Superior temporal gyrus (tissue), 1 donor: Measurements from ENCODE around the gene POLDIP3.
"Not testable (repeated sequence)": the region's sequence is repeated elsewhere in the genome, so short reads cannot be mapped to it uniquely, and the experiment has no call there.

Source experiments
- DNase-seq: peaks from one replicate; pipeline ENCODE4 v3.0.0-alpha.2; 2016; ENCODE audit errors: extremely low spot score

The POLDIP3 gene

DNA sequence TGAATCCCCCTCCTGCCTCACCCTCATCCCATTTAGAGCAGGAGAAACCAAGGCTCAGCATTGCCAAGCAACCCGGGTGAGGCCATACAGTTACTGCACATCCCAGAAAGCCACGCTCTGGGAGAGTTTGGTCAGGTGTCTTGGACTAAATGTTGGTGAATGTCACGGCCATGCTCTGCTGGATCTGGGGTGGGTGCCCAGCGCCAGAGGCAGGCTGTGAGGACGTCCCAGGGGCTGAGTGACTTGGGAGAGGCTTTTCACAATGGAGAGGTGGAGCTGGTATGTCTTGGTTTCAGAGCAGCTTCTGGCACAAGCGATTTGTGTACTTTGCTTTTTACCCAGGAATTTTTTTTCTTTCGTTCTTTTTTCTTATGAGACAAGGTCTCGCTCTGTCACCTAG, 54.3 kb downstream of the POLDIP3 start:
- no peak for DNase-seq

DNA sequence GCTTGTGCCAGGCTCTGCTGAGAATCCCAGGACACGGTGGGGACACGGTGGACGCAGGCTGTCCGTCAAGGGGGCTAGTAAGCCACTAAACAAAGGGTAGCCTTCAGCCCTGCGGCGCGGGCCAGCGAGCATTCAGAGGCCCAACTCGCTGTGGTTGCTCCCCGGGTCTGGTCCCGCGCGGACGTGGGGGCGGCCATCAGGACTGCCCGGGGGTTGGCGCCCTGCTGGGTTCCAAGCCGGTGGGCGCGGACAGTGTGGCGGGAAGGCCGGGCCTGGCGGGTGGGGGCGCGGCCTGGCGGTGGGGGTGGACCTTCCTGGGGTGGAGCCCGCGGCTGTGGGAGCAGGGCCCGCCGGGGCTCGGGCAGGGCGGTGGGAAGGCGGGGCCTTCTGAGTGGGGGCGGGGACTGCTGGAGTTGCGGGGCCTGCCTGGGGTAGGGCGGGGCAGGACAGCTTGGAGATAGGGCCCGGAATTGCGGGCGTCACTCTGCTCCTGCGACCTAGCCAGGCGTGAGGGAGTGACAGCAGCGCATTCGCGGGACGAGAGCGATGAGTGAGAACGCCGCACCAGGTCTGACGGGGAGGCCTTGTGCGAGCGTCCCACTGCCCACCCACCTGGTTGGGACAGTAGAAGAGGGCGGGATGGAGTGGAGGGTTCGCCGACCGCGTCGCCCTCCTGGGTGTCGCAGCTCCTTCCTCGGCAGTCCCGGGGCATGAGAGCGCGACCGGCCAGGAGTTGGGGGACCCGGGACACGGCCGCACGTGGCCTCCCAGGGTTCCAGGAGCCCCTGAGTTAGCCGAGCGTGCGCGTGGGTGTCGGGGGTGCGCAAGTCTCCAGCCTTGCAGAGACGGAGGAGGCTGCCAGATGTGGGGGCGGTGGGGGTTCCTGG, 61.0 kb downstream of the POLDIP3 start, which contains the start of gene SERHL2:
TSS of gene SERHL2 (plus strand) at position 482 of the 887 bp plus-strand sequence. CDS start at position 547, 65 bp downstream.
- DNase-seq, result peak; percentile 45

DNA sequence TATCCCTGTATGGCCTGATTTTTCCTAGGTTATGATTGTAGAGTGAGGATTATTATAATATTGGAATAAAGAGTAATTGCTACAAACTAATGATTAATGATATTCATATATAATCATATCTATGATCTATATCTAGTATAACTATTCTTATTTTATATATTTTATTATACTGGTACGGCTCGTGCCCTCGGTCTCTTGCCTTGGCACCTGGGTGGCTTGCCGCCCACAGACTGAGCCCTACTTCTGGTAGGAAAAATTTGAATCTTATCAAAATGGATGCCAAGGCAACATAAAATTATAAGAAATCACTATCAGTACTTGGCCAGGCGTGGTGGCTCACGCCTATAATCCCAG, 62.4 kb downstream of the POLDIP3 start:
- not testable (repeated sequence) for DNase-seq

GRCh38 chr22:42549331-42550060, 65.2 kb downstream of the POLDIP3 start:
- DNase-seq, result no peak

GRCh38 chr22:42548597-42549330, 65.9 kb downstream of the POLDIP3 start:
- DNase-seq, result no peak

GRCh38 chr22:42548126-42548525, 66.6 kb downstream of the POLDIP3 start:
- not testable (repeated sequence) for DNase-seq

- no peak for DNase-seq
Observed at GRCh38 chr22:42547562-42547961, 67.1 kb downstream of the POLDIP3 start.

GRCh38 chr22:42544686-42545085, 70.0 kb downstream of the POLDIP3 start:
- DNase-seq, result peak; percentile 23

- not testable (repeated sequence) for DNase-seq
Observed at GRCh38 chr22:42539236-42539771, 75.4 kb downstream of the POLDIP3 start.

- not testable (repeated sequence) for DNase-seq
Observed at GRCh38 chr22:42537199-42537831, 77.4 kb downstream of the POLDIP3 start.

- DNase-seq, result not testable (repeated sequence)
Observed at GRCh38 chr22:42536634-42537033, 78.0 kb downstream of the POLDIP3 start.

GRCh38 chr22:42536166-42536565, 78.5 kb downstream of the POLDIP3 start:
- no peak for DNase-seq

GRCh38 chr22:42535082-42535731, 79.5 kb downstream of the POLDIP3 start:
- DNase-seq, result not testable (repeated sequence)
